CD8-positive, alpha-beta memory T cell (primary cell): ENCODE results near the gene ZCCHC8. TPM values are rescaled to one million over a fixed set of nuclear protein-coding genes. Genes with fewer than 3 reads are reported as not detected.
"Not testable (repeated sequence)": the region's sequence is repeated elsewhere in the genome, so short reads cannot be mapped to it uniquely, and the experiment has no call there.

ENCODE experiments used
- CTCF ChIA-PET: fragments of 350-600 bp; sonication (Branson Sonifier 250); formaldehyde crosslinking; loops from one replicate; lab custom pipeline; 2021; ENCODE audit warnings: antibody characterized with exemption; lab: Charles Lee
- POLR2A ChIA-PET: fragments of 350-600 bp; sonication (Branson Sonifier 250); formaldehyde crosslinking; loops from one replicate; lab custom pipeline; 2021; ENCODE audit warnings: antibody characterized with exemption; lab: Charles Lee
- DNase-seq, 5 donors: peaks; one replicate each; pipeline versions ENCODE4 v3.0.0 to v3.0.0-alpha.2; 2020 to 2022; ENCODE audit warnings: mixed read lengths in 1 of 5
- H3K27ac ChIP-seq: one replicate; pipeline ENCODE4 v1.7.0; 2013; ENCODE audit warnings: low read depth, mild to moderate bottlenecking, low read length, moderate library complexity
- H3K27me3 ChIP-seq: 2 replicates; pipeline ENCODE4 v1.7.0; 2013; ENCODE audit warnings: low read length, mild to moderate bottlenecking; ENCODE audit not compliant: insufficient read depth, poor library complexity, severe bottlenecking
- H3K36me3 ChIP-seq: 2 replicates; pipeline ENCODE4 v1.7.0; 2013; ENCODE audit warnings: mild to moderate bottlenecking, low read length, moderate library complexity; ENCODE audit not compliant: insufficient read depth
- H3K4me1 ChIP-seq: 2 replicates; pipeline ENCODE4 v1.7.0; 2013; ENCODE audit warnings: mild to moderate bottlenecking, low read length, moderate library complexity; ENCODE audit not compliant: insufficient read depth
- H3K4me3 ChIP-seq: 2 replicates; pipeline ENCODE4 v1.7.0; 2013; ENCODE audit warnings: mild to moderate bottlenecking, low read length
- H3K9me3 ChIP-seq: 2 replicates; pipeline ENCODE4 v1.7.0; 2013; ENCODE audit warnings: mild to moderate bottlenecking, low read length
- H3K27ac Mint-ChIP-seq, 8 donors: one replicate each; pipeline ENCODE4 v1.8.0; 2020 to 2021; ENCODE audit warnings: mixed read lengths in 8 of 8, mild to moderate bottlenecking in 6 of 8, inconsistent platforms in 3 of 8, moderate library complexity in 3 of 8
- H3K27me3 Mint-ChIP-seq, 2 donors: one replicate each; pipeline ENCODE4 v1.8.0; 2020 to 2021; ENCODE audit warnings: mixed read lengths in 2 of 2, mild to moderate bottlenecking in 1 of 2, moderate library complexity in 1 of 2
- H3K36me3 Mint-ChIP-seq, 3 donors: one replicate each; pipeline ENCODE4 v1.8.0; 2020 to 2021; ENCODE audit warnings: mixed read lengths in 3 of 3, inconsistent platforms in 1 of 3, mild to moderate bottlenecking in 1 of 3
- H3K4me1 Mint-ChIP-seq, 3 donors: one replicate each; pipeline ENCODE4 v1.8.0; 2020 to 2021; ENCODE audit warnings: mixed read lengths in 3 of 3, inconsistent platforms in 1 of 3, mild to moderate bottlenecking in 1 of 3
- H3K4me3 Mint-ChIP-seq, 7 donors: one replicate each; pipeline ENCODE4 v1.8.0; 2020 to 2021; ENCODE audit warnings: mixed read lengths in 7 of 7, mild to moderate bottlenecking in 6 of 7, moderate library complexity in 4 of 7, inconsistent platforms in 2 of 7
- H3K9me3 Mint-ChIP-seq, 5 donors: one replicate each; pipeline ENCODE4 v1.8.0; 2020 to 2022; ENCODE audit warnings: mixed read lengths in 5 of 5, mild to moderate bottlenecking in 3 of 5, moderate library complexity in 2 of 5, inconsistent platforms in 1 of 5
- polyA plus RNA-seq: library from polyadenylated mRNA; unstranded; fragments of 300-500 nt; fragmentation: Illumina TruSeq; gene quantifications from one replicate; pipeline ENCODE4 v1.2.3, GENCODE V29; 2021
- total RNA-seq, 2 experiments: library from RNA; stranded (reverse); gene quantifications; one replicate each; pipeline ENCODE4 v1.2.3, GENCODE V29; 2021

The ZCCHC8 gene
- total and polyA plus RNA-seq, 3 experiments from 2014 or later, result 12.1 to 33.7 (median 32.1) TPM

DNA sequence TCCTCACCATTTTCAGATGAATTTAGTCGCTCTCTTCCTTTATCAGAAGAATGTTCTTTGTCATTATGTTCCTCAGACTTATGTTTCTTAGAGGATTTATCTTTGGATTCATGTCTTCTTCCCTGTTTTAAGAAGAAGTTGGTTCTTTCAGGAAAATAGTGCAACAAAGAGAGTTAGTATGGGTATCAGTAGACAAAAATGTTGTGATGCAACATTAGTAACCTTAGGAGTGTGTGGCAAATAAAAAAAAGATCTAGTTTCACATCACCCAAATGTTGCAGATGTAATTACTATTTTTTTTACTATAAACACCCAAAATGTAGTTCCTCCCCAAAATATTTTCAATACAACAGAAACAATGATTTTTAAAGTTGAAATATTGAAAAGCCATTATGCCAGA lies 18.2 kb upstream of the ZCCHC8 start:
- peaks cover 23% of the 10 kb centered on the region for H3K4me1 ChIP-seq
- peaks cover 32 to 66% (median 66%) of the 10 kb centered on the region in 3 donors for H3K4me1 Mint-ChIP-seq
- H3K9me3 Mint-ChIP-seq, result no peaks in the 10 kb centered on the region
- CTCF ChIA-PET, result no interaction called here
- no peak overlapping the region for H3K4me3 ChIP-seq
- no peak overlapping the region for H3K27ac ChIP-seq
- H3K36me3 ChIP-seq, result peaks cover 63% of the 10 kb centered on the region
- H3K27me3 ChIP-seq, result no peaks in the 10 kb centered on the region
- H3K36me3 Mint-ChIP-seq, result peaks cover 19 to 90% (median 38%) of the 10 kb centered on the region in 3 donors
- no peaks in the 10 kb centered on the region for H3K9me3 ChIP-seq
- H3K27me3 Mint-ChIP-seq, result no peaks in the 10 kb centered on the region
- POLR2A ChIA-PET, result interaction anchor here (1.4 kb wide), 1 partner anchor 18 kb away, joined by 4 read pairs; the partner anchor contains the start of gene ZCCHC8
- H3K27ac Mint-ChIP-seq, result peak overlapping the region in 4 of 8 donors; percentile 15 to 75 (median 51)
- H3K4me3 Mint-ChIP-seq, result peak overlapping the region in 1 of 7 donors; percentile 34
- DNase-seq, result no peak

DNA sequence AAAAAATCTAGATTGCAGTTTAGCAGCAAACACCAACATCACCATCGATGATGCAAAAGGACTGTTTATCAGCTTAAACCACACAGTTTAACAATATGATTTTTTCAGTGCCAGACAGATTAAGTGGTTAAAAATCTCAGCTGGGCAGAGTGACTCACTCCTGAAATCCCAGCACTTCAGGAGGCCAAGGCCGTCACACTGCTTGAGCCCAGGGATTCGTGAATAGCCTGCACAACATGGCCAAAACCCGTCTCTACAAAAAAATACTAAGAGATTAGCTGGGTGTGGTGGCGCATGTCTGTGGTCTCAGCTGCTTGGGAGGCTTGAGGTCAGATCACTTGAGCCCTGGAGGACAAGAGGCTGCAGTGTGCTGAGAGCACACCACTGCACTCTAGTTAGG lies 17.1 kb upstream of the ZCCHC8 start:
- no peak for DNase-seq
- Histone ChIP-seq H3K9me3 (no peaks in the 10 kb centered on the region), H3K27ac (no peak overlapping the region), H3K4me1 (peaks cover 12% of the 10 kb centered on the region), H3K4me3 (no peak overlapping the region), H3K27me3 (no peaks in the 10 kb centered on the region), H3K36me3 (peaks cover 69% of the 10 kb centered on the region)
- CTCF ChIA-PET, result interaction anchor here (0.8 kb wide), 1 partner anchor 17 kb away, joined by 3 read pairs; the partner anchor contains the start of gene ZCCHC8
- Mint-ChIP-seq H3K4me3 (no peak overlapping the region), H3K27me3 (no peaks in the 10 kb centered on the region), H3K4me1 (peaks cover 23 to 56% (median 55%) of the 10 kb centered on the region in 3 donors), H3K27ac (peak overlapping the region in 3 of 8 donors; percentile 23 to 61 (median 35)), H3K9me3 (no peaks in the 10 kb centered on the region), H3K36me3 (peaks cover 19 to 88% (median 34%) of the 10 kb centered on the region in 3 donors)
- POLR2A ChIA-PET, result interaction anchor here (0.6 kb wide), 2 partner anchors 16 to 118 kb away, joined by 3 to 12 read pairs; no protein-coding TSS in a partner anchor

DNA sequence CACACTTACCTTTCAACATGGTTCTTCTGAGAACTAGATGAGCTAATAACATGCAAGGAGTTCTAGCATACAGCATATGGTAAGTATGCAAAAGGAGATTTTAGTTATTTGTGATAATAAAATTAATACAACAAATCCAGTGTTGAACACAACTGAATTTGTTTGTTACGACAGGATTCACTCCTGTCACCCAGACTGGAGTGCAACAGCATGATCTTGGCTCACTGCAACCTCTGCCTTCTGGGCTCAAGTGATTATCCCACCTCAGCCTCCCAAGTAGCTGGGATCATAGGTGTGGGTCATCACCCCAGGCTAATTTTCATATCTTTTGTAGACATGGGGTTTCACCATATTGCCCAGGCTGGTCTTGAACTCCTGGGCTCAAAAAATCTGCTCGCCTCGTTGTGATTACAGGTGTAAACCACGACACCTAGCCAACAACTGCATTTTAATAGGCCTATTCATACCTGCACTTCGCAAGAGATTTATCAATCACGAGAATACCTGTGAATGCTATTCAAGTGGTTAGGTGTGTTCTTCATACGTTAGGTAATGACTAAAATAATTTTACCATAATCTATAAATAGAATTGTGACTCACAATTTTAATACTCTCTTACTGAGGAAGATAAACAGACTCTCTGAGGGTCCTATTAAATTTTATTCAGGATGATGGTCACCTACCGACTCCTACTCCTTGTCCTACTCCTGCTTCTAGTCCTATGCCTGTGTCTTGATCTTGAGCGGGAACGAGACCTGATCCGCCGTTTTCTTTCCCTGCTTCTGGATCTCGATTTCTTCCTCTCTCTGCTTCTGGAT lies 16.0 kb upstream of the ZCCHC8 start:
- ChIA-PET POLR2A (interaction anchor here (0.6 kb wide), 1 partner anchor 718 kb away, joined by 3 read pairs; no protein-coding TSS in a partner anchor), CTCF (no interaction called here)
- Histone ChIP-seq H3K9me3 (no peaks in the 10 kb centered on the region), H3K27me3 (no peaks in the 10 kb centered on the region), H3K4me3 (no peak overlapping the region), H3K4me1 (peaks cover 2% of the 10 kb centered on the region), H3K36me3 (peaks cover 69% of the 10 kb centered on the region), H3K27ac (no peak overlapping the region)
- Mint-ChIP-seq H3K27ac (peak overlapping the region in 5 of 8 donors; percentile 4 to 48 (median 6)), H3K27me3 (no peaks in the 10 kb centered on the region), H3K36me3 (peaks cover 18 to 89% (median 35%) of the 10 kb centered on the region in 3 donors), H3K4me1 (peaks cover 14 to 45% (median 44%) of the 10 kb centered on the region in 3 donors), H3K4me3 (no peak overlapping the region), H3K9me3 (no peaks in the 10 kb centered on the region)
- no peak for DNase-seq

- CTCF ChIA-PET, result no interaction called here
- Mint-ChIP-seq H3K9me3 (no peaks in the 10 kb centered on the region), H3K4me3 (no peak overlapping the region), H3K4me1 (peaks cover 7 to 36% (median 33%) of the 10 kb centered on the region in 3 donors), H3K36me3 (peaks cover 7 to 89% (median 29%) of the 10 kb centered on the region in 3 donors), H3K27me3 (no peaks in the 10 kb centered on the region), H3K27ac (peak overlapping the region in 1 of 8 donors; percentile 38)
- peaks cover 74% of the 10 kb centered on the region for H3K36me3 ChIP-seq
- H3K4me3 ChIP-seq, result no peak overlapping the region
- POLR2A ChIA-PET, result no interaction called here
- no peak overlapping the region for H3K27ac ChIP-seq
- H3K4me1 ChIP-seq, result no peaks in the 10 kb centered on the region
- no peaks in the 10 kb centered on the region for H3K9me3 ChIP-seq
- no peaks in the 10 kb centered on the region for H3K27me3 ChIP-seq
- DNase-seq, result no peak
Measured at GRCh38 chr12:122515275-122515674, 14.5 kb upstream of the ZCCHC8 start.

DNA sequence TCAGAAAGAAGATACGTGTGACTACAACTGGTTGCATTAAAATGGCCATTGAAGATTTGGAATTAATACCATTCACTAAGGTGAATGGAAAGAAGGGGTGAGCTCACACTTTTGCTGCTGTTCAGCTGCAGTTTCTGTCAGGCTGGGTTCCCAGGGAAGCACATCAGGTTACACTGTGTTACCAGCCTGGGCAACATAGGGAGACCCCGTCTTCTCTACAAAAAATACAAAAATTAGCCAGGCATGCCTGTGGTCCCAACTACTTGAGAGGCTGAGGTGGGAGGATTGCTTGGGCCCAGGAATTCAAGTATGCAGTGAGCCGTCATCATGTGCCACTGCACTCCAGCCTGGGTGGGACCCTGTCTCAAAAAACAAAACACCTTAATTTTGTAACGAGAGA lies 12.9 kb upstream of the ZCCHC8 start:
- H3K27me3 ChIP-seq, result no peaks in the 10 kb centered on the region
- no peak for DNase-seq
- H3K9me3 Mint-ChIP-seq, result no peaks in the 10 kb centered on the region
- no peak overlapping the region for H3K27ac ChIP-seq
- H3K4me3 Mint-ChIP-seq, result no peak overlapping the region
- peaks cover 81% of the 10 kb centered on the region for H3K36me3 ChIP-seq
- peaks cover 7 to 91% (median 24%) of the 10 kb centered on the region in 3 donors for H3K36me3 Mint-ChIP-seq
- POLR2A ChIA-PET, result interaction anchor here (1.8 to 2.1 kb wide), 3 partner anchors 9 to 13 kb away, joined by 3 to 12 read pairs (median 8); partner anchors contain the start of gene ZCCHC8
- peak overlapping the region in 2 of 8 donors; percentile 12 to 17 for H3K27ac Mint-ChIP-seq
- CTCF ChIA-PET, result interaction anchor here (1.2 kb wide), 1 partner anchor 42 kb away, joined by 3 read pairs; no protein-coding TSS in a partner anchor
- H3K4me3 ChIP-seq, result no peak overlapping the region
- no peaks in the 10 kb centered on the region for H3K4me1 ChIP-seq
- no peaks in the 10 kb centered on the region for H3K27me3 Mint-ChIP-seq
- peaks cover 4 to 21% (median 19%) of the 10 kb centered on the region in 3 donors for H3K4me1 Mint-ChIP-seq
- no peaks in the 10 kb centered on the region for H3K9me3 ChIP-seq

DNA sequence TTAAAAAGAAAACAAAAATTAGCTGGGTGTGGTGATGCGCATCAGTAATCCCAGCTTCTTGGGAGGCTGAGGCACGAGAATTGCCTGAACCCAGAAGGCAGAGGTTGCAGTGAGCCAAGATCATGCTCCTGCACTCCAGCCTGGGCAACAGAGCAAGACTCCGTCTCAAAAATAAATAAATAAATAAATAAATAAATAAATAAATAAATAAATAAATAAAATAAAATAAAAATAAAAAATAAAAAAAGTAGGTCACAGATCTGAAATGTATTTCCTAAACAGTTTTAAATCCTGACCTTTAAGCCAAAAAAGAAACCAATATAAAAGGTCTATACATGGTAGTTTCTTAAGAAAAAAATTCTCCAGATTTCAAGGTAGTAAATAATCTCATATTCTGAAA lies 12.3 kb upstream of the ZCCHC8 start:
- peaks cover 7 to 91% (median 23%) of the 10 kb centered on the region in 3 donors for H3K36me3 Mint-ChIP-seq
- H3K27ac ChIP-seq, H3K9me3 ChIP-seq, H3K4me3 ChIP-seq, H3K4me3 Mint-ChIP-seq, H3K4me1 ChIP-seq, H3K27me3 Mint-ChIP-seq, H3K27ac Mint-ChIP-seq, H3K27me3 ChIP-seq, H3K9me3 Mint-ChIP-seq, DNase-seq: not testable (repeated sequence)
- H3K4me1 Mint-ChIP-seq, result peaks cover 4 to 19% (median 16%) of the 10 kb centered on the region in 3 donors
- peaks cover 84% of the 10 kb centered on the region for H3K36me3 ChIP-seq
- ChIA-PET CTCF (interaction anchor here (1.2 kb wide), 1 partner anchor 42 kb away, joined by 3 read pairs; no protein-coding TSS in a partner anchor), POLR2A (interaction anchor here (1.8 to 2.1 kb wide), 3 partner anchors 9 to 12 kb away, joined by 3 to 12 read pairs (median 8); partner anchors contain the start of gene ZCCHC8)

GRCh38 chr12:122508163-122508562 lies 7.4 kb upstream of the ZCCHC8 start:
- H3K27ac Mint-ChIP-seq, result no peak overlapping the region
- no peak overlapping the region for H3K4me3 Mint-ChIP-seq
- CTCF ChIA-PET, result no interaction called here
- Histone ChIP-seq H3K27ac (no peak overlapping the region), H3K4me1 (no peaks in the 10 kb centered on the region), H3K4me3 (no peak overlapping the region), H3K27me3 (no peaks in the 10 kb centered on the region), H3K9me3 (no peaks in the 10 kb centered on the region), H3K36me3 (peaks cover 71% of the 10 kb centered on the region)
- no peaks in the 10 kb centered on the region for H3K9me3 Mint-ChIP-seq
- POLR2A ChIA-PET, result no interaction called here
- H3K36me3 Mint-ChIP-seq, result peaks cover 7 to 87% (median 23%) of the 10 kb centered on the region in 3 donors
- H3K27me3 Mint-ChIP-seq, result no peaks in the 10 kb centered on the region
- DNase-seq, result no peak
- H3K4me1 Mint-ChIP-seq, result peaks cover 0 to 8% (median 1%) of the 10 kb centered on the region in 3 donors
